Measurements from ENCODE around the gene FKBP11.

Gene FKBP11

GRCh38 chr12:48903982-48904411 is 21.3 kb downstream of the FKBP11 start:
- H3K4me1 Mint-ChIP-seq, result peaks cover 10% of the 10 kb centered on the region
- ATAC-seq (peak; percentile 98), DNase-seq (peak; percentile 87)
- no peak overlapping the region for H3K27ac Mint-ChIP-seq
- H3K9me3 Mint-ChIP-seq, result no peaks in the 10 kb centered on the region
- peaks cover 3% of the 10 kb centered on the region for H3K27me3 Mint-ChIP-seq
- H3K4me3 Mint-ChIP-seq, result peak overlapping the region; percentile 68
- H3K36me3 Mint-ChIP-seq (ENCODE audit: low read depth), result no peaks in the 10 kb centered on the region

- Mint-ChIP-seq H3K4me1 (peaks cover 10% of the 10 kb centered on the region), H3K27me3 (peaks cover 5% of the 10 kb centered on the region), H3K9me3 (no peaks in the 10 kb centered on the region), H3K27ac (no peak overlapping the region), H3K36me3 (ENCODE audit: low read depth) (no peaks in the 10 kb centered on the region), H3K4me3 (peak overlapping the region; percentile 43)
- DNase-seq (no peak), ATAC-seq (no peak)
Observed at GRCh38 chr12:48903363-48903981, 21.8 kb downstream of the FKBP11 start.

GRCh38 chr12:48901278-48901677 is 24.0 kb downstream of the FKBP11 start:
- H3K27me3 Mint-ChIP-seq, result peaks cover 12% of the 10 kb centered on the region
- no peak overlapping the region for H3K27ac Mint-ChIP-seq
- DNase-seq (no peak), ATAC-seq (peak; percentile 56)
- no peaks in the 10 kb centered on the region for H3K9me3 Mint-ChIP-seq
- H3K36me3 Mint-ChIP-seq (ENCODE audit: low read depth), result no peaks in the 10 kb centered on the region
- H3K4me1 Mint-ChIP-seq, result peaks cover 10% of the 10 kb centered on the region
- no peak overlapping the region for H3K4me3 Mint-ChIP-seq

GRCh38 chr12:48899651-48900050 is 25.6 kb downstream of the FKBP11 start:
- H3K27me3 Mint-ChIP-seq, result peaks cover 16% of the 10 kb centered on the region
- DNase-seq (no peak), ATAC-seq (no peak)
- H3K36me3 Mint-ChIP-seq (ENCODE audit: low read depth), result no peaks in the 10 kb centered on the region
- no peak overlapping the region for H3K4me3 Mint-ChIP-seq
- H3K4me1 Mint-ChIP-seq, result peaks cover 10% of the 10 kb centered on the region
- no peaks in the 10 kb centered on the region for H3K9me3 Mint-ChIP-seq
- H3K27ac Mint-ChIP-seq, result no peak overlapping the region

- H3K27me3 Mint-ChIP-seq, result peaks cover 33% of the 10 kb centered on the region
- no peak for DNase-seq
- H3K4me1 Mint-ChIP-seq, result peaks cover 8% of the 10 kb centered on the region
- H3K36me3 Mint-ChIP-seq (ENCODE audit: low read depth), result no peaks in the 10 kb centered on the region
- no peaks in the 10 kb centered on the region for H3K9me3 Mint-ChIP-seq
- H3K27ac Mint-ChIP-seq, result no peak overlapping the region
- no peak for ATAC-seq
- no peak overlapping the region for H3K4me3 Mint-ChIP-seq
Observed at GRCh38 chr12:48894271-48894670, 31.0 kb downstream of the FKBP11 start.

- no peaks in the 10 kb centered on the region for H3K9me3 Mint-ChIP-seq
- H3K27me3 Mint-ChIP-seq, result peaks cover 24% of the 10 kb centered on the region
- peak; percentile 84 for DNase-seq
- H3K27ac Mint-ChIP-seq, result no peak overlapping the region
- H3K4me1 Mint-ChIP-seq, result peaks cover 8% of the 10 kb centered on the region
- peak; percentile 96 for ATAC-seq
- H3K36me3 Mint-ChIP-seq (ENCODE audit: low read depth), result no peaks in the 10 kb centered on the region
- H3K4me3 Mint-ChIP-seq, result no peak overlapping the region
Observed at GRCh38 chr12:48890657-48891418, 34.5 kb downstream of the FKBP11 start.

- H3K27me3 Mint-ChIP-seq, result peaks cover 20% of the 10 kb centered on the region
Observed at GRCh38 chr12:48889679-48890078, 35.6 kb downstream of the FKBP11 start.

GRCh38 chr12:48883305-48884161 is 41.8 kb downstream of the FKBP11 start:
- H3K27me3 Mint-ChIP-seq, result peaks cover 25% of the 10 kb centered on the region
- ATAC-seq (no peak), DNase-seq (no peak)
- no peaks in the 10 kb centered on the region for H3K9me3 Mint-ChIP-seq
- H3K27ac Mint-ChIP-seq, result no peak overlapping the region
- H3K36me3 Mint-ChIP-seq (ENCODE audit: low read depth), result no peaks in the 10 kb centered on the region
- peaks cover 7% of the 10 kb centered on the region for H3K4me1 Mint-ChIP-seq
- no peak overlapping the region for H3K4me3 Mint-ChIP-seq

More at GRCh38 chr12:48889679-48890078, 35.6 kb downstream of the FKBP11 start:
- peaks cover 8% of the 10 kb centered on the region for H3K4me1 Mint-ChIP-seq
- no peak for DNase-seq
- no peak overlapping the region for H3K4me3 Mint-ChIP-seq
- H3K9me3 Mint-ChIP-seq, result no peaks in the 10 kb centered on the region
- H3K27ac Mint-ChIP-seq, result no peak overlapping the region
- H3K36me3 Mint-ChIP-seq (ENCODE audit: low read depth), result no peaks in the 10 kb centered on the region
- no peak for ATAC-seq

- H3K27ac Mint-ChIP-seq, result no peak overlapping the region
Observed at GRCh38 chr12:48882972-48883304, 42.4 kb downstream of the FKBP11 start.

GRCh38 chr12:48882315-48882687 is 43.0 kb downstream of the FKBP11 start:
- H3K4me3 Mint-ChIP-seq, result no peak overlapping the region
- no peaks in the 10 kb centered on the region for H3K36me3 Mint-ChIP-seq (ENCODE audit: low read depth)
- DNase-seq (no peak), ATAC-seq (no peak)
- peaks cover 7% of the 10 kb centered on the region for H3K4me1 Mint-ChIP-seq
- peaks cover 27% of the 10 kb centered on the region for H3K27me3 Mint-ChIP-seq
- H3K27ac Mint-ChIP-seq, result no peak overlapping the region
- H3K9me3 Mint-ChIP-seq, result no peaks in the 10 kb centered on the region

More at GRCh38 chr12:48882972-48883304, 42.4 kb downstream of the FKBP11 start:
- DNase-seq, result no peak
- no peaks in the 10 kb centered on the region for H3K9me3 Mint-ChIP-seq
- no peaks in the 10 kb centered on the region for H3K36me3 Mint-ChIP-seq (ENCODE audit: low read depth)
- H3K4me1 Mint-ChIP-seq, result peaks cover 7% of the 10 kb centered on the region
- no peak for ATAC-seq
- H3K4me3 Mint-ChIP-seq, result no peak overlapping the region
- peaks cover 27% of the 10 kb centered on the region for H3K27me3 Mint-ChIP-seq

- peaks cover 7% of the 10 kb centered on the region for H3K4me1 Mint-ChIP-seq
- no peak overlapping the region for H3K27ac Mint-ChIP-seq
- no peak overlapping the region for H3K4me3 Mint-ChIP-seq
- H3K36me3 Mint-ChIP-seq (ENCODE audit: low read depth), result no peaks in the 10 kb centered on the region
- DNase-seq (no peak), ATAC-seq (no peak)
- H3K27me3 Mint-ChIP-seq, result peaks cover 27% of the 10 kb centered on the region
- H3K9me3 Mint-ChIP-seq, result no peaks in the 10 kb centered on the region
Observed at GRCh38 chr12:48881686-48882314, 43.5 kb downstream of the FKBP11 start.

- ATAC-seq (no peak), DNase-seq (no peak)
- no peak overlapping the region for H3K4me3 Mint-ChIP-seq
- H3K27me3 Mint-ChIP-seq, result peaks cover 27% of the 10 kb centered on the region
- H3K36me3 Mint-ChIP-seq (ENCODE audit: low read depth), result no peaks in the 10 kb centered on the region
- H3K9me3 Mint-ChIP-seq, result no peaks in the 10 kb centered on the region
- H3K27ac Mint-ChIP-seq, result no peak overlapping the region
- H3K4me1 Mint-ChIP-seq, result peaks cover 7% of the 10 kb centered on the region
Observed at GRCh38 chr12:48880647-48881046, 44.6 kb downstream of the FKBP11 start.

GRCh38 chr12:48878548-48878947 is 46.7 kb downstream of the FKBP11 start:
- DNase-seq, result no peak

GRCh38 chr12:48875944-48876515 is 49.3 kb downstream of the FKBP11 start:
- Mint-ChIP-seq H3K27ac (no peak overlapping the region), H3K27me3 (peaks cover 14% of the 10 kb centered on the region), H3K9me3 (no peaks in the 10 kb centered on the region), H3K36me3 (ENCODE audit: low read depth) (no peaks in the 10 kb centered on the region), H3K4me3 (no peak overlapping the region), H3K4me1 (no peaks in the 10 kb centered on the region)
- ATAC-seq (no peak), DNase-seq (no peak)

More at GRCh38 chr12:48878548-48878947, 46.7 kb downstream of the FKBP11 start:
- no peak overlapping the region for H3K4me3 Mint-ChIP-seq
- peaks cover 27% of the 10 kb centered on the region for H3K27me3 Mint-ChIP-seq
- no peaks in the 10 kb centered on the region for H3K36me3 Mint-ChIP-seq (ENCODE audit: low read depth)
- no peak overlapping the region for H3K27ac Mint-ChIP-seq
- no peaks in the 10 kb centered on the region for H3K9me3 Mint-ChIP-seq
- ATAC-seq, result no peak
- H3K4me1 Mint-ChIP-seq, result peaks cover 7% of the 10 kb centered on the region

All from activated naive CD8-positive, alpha-beta T cell treated with anti-CD3 and anti-CD28 coated beads, Interleukin-2, amount 50 U/mL, for 24 hours (primary cell).